GM23248 (cell line): ENCODE results near the gene KDM1A.

Experiments used
- EZH2 ChIP-seq: fragments of 200-600 bp; sonication (generic); IDR thresholded peaks from 2 replicates; pipeline ENCODE4 v1.6.1; 2018; ENCODE audit warnings: antibody characterized with exemption, mild to moderate bottlenecking; ENCODE audit not compliant: insufficient read depth, poor library complexity, severe bottlenecking
- EZH2phosphoT487 ChIP-seq: fragments of 200-600 bp; sonication (generic); IDR thresholded peaks from 2 replicates; pipeline ENCODE4 v1.6.1; 2018; ENCODE audit warnings: antibody characterized with exemption, moderate library complexity, mild to moderate bottlenecking, low read depth; ENCODE audit not compliant: insufficient read depth

DNA sequence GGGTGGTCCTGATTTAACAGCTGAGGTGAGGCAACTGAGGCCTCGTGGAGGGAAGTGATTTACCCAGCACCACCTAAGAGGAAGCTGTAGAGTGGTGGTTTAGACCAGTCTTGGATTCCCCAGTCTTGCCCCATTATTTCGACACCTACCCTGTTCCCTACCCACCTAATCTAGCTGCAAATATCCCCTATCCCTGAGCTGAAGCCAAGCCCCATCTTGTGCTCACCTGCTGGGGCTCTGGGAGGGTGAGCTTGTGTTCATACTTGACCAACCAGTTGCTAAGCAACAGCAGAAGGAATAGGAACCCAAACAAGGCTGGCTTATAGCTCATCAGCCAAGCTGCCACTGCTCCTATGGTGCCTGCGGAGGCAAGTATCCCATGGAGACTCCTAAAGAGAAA, 5.6 kb upstream of the KDM1A start:
- TF ChIP-seq EZH2phosphoT487 (no peak), EZH2 (no peak)
